ENCODE results near the gene SSPN.

GRCh38 chr12:26268841-26269561, 73.6 kb downstream of the SSPN start:
- TF ChIP-seq CTCF (IDR thresholded peaks at IDR 0.05) (no peak), POLR2AphosphoS5 (IDR thresholded peaks at IDR 0.05; ENCODE audit: insufficient read depth in 1 of 2, low read depth in 1 of 2) (no peak), POLR2A (IDR thresholded peaks at IDR 0.05) (no peak)
